NK-92 treated with Interleukin-12 subunit alpha and Interleukin-12 subunit beta, amount 100 ng/mL, for 24 hours (cell line): ENCODE results near the gene TPRN.
A peak's percentile ranks its signal among the peaks of the same experiment; 100 is the strongest.
"Not testable (repeated sequence)": the region's sequence is repeated elsewhere in the genome, so short reads cannot be mapped to it uniquely, and the experiment has no call there.

Source experiments
- DNase-seq: peaks from one replicate; lab custom pipeline; 2025; lab: John Stamatoyannopoulos, UW

Gene TPRN, protein sequence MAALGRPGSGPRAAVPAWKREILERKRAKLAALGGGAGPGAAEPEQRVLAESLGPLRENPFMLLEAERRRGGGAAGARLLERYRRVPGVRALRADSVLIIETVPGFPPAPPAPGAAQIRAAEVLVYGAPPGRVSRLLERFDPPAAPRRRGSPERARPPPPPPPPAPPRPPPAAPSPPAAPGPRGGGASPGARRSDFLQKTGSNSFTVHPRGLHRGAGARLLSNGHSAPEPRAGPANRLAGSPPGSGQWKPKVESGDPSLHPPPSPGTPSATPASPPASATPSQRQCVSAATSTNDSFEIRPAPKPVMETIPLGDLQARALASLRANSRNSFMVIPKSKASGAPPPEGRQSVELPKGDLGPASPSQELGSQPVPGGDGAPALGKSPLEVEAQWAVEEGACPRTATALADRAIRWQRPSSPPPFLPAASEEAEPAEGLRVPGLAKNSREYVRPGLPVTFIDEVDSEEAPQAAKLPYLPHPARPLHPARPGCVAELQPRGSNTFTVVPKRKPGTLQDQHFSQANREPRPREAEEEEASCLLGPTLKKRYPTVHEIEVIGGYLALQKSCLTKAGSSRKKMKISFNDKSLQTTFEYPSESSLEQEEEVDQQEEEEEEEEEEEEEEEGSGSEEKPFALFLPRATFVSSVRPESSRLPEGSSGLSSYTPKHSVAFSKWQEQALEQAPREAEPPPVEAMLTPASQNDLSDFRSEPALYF

DNA sequence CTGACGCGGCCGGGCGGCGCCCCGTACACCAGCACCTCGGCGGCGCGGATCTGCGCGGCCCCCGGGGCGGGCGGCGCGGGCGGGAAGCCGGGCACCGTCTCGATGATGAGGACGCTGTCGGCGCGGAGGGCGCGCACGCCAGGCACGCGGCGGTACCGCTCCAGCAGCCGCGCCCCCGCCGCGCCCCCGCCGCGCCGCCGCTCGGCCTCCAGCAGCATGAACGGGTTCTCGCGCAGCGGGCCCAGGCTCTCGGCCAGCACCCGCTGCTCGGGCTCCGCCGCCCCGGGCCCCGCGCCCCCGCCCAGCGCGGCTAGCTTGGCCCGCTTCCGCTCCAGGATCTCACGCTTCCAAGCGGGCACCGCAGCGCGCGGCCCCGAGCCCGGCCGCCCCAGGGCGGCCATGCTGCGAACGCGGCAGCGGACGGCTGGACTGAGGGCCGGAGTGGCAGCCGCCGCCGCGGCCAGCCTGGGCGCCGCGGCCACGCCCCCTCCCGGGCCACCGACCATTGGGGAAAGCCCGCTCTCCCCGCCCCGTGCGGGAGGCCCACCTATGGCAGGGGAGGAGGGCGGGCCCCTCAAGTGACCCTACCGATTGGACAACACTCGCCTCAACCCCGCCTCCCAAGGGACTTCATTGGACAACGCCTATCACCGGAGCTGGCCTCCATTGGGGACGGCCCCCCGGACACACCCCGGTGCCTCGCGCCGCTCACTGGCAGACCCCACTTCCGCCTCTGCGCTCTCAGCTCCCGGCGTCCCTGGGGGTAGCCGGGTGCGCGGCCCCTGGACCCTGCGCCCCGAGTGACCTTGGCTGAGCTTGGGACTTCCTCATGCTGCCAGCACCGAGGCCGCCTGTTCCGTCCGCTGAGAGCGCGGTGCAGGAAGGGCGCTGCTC, at the start of gene TPRN:
TPRN (minus strand) TSS at position 431 of the 894 bp plus-strand sequence; CDS start at position 401, 30 bp downstream.
- peak; percentile 97 for DNase-seq

DNA sequence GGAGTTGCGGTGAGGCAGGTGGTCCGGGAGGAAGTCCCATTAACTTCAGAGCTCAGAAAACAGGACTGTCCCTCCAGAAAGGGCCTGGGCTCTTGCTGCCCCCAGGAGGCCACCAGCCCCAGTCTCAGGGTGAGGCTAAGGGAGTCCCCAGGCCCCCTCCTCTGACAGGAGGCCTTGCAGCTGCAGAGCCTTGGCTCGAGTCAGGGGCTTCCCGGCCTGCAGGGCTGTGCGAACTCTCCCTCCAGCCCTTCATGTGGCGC, 47.3 kb upstream of the TPRN start:
- no peak for DNase-seq

DNA sequence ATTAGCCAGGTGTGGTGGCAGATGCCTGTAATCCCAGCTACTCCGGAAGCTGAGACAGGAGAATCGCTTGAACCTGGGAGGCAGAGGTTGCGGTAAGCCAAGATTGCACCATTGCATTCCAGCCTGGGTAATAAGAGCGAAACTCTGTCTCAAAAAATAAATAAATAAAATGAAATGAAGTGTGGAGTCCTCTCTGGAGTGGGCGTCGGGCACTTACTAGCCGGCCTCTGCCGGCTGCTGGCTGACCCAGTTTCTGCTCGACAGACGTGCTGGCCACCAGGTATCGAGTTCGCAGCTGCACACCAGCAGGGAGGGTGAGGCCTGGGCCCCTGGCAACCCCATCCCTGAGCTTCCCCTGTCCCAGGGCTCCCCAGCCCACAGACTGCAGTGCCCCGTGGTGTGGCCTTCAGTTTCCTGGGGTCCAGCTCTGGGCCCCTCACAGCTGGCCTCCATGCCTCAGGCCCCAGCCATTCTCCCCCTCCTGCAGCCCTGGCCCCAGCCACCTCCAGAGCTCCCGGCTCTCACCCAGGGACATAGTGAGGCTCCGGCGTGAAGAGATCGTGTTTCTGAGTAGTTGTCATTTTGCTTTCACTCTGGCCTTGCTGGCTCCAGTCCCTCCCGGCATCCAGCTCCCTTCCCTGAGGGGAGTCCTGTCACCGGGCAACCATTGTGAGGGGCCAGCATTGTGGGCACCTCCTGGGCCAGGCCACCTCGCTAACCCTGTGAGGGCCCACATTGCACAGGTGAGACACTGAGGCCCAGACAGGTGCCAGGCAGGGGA, 46.8 kb upstream of the TPRN start:
- no peak for DNase-seq

DNA sequence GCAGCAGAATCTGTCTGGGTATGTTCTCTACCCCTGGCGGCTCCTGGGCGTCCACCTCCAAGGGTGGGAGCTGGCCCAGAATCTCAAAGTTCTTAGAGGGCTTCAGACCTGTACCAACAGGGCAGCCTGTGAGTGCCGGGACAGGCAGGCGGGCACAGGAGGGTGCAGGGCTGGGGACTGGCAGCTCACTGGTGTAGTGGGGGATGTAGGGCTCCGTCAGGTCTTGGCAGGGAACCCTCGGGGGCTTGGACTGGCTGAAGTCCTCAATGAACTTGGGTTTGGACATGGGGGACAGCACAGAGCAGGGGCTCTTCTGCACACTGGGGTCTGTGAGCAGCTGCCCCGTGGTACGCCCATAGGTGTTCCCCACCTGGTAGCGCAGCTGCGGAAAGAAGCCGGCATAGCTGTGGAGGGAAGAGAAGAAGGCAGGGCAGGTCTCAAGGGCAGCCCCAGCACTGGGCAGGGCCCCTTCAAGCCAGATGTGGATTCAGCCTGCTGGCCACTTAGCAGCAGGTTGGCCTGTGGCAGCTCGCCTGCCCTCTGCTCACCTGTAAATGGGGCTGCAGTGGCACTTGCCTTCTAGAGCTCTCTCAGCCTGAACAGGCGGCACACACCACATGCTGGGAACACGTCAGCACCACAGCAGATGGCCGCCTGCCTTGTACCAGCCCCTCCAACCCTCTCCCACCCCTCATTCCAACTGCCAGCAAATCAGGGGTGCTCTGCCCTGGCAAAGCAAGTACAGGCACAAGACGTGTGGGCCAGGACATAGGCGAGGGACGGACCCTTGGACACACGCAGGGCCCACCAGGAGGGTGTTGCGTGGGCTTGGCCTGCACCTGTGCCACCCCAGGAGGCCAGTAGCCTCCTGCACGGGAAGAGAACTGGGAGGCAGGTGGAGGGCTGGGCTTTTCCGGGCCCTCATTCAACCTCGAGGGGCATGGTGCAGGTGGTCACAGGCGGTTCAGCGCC, 45.2 kb upstream of the TPRN start:
- DNase-seq = no peak

DNA sequence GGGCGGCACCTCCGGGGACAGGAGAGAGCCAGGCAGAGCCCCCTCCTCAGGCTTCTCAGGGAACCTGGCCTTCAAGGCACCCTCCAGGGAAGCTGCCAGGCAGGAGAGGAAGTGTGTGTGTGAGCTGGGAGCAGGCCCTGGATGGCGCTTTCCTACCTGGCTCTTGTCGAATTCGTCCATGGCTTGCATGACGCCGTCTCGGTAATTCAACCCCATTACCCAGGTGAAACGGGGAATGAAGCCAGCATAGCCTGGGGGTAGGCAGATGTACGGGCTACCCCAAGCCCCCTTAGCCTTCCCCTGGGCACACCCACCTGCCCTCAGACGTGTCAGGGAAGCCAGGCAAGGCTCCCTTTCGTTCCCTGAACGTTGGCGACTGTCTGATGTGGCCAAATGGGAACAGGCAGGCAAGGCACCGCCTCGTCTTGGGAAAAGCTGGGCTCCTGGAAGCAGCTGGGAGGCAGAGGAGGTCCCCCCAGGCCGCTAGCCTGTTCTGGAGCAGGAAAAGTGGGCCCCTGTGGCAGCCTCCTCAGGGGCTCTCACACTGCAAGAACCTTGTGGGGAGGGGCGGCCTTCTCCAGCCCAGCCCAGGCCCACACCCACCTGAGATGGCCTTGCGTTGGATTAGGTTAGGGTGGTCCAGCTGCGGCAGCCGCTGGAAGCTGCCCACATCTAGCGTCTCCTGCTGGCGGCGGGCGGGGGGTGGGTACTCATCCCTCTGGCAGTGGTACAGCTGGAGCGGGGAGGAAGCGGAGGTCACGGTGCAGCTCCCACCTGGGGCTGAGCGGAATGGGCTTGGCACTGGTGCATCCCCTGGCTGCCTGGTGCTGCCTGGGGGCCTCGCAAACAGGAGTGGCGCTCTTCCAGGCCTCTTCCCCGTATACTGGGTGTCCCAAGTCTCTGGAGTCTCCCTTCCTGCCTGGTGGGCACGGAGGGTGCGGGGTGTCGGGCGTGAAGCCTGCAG, 44.2 kb upstream of the TPRN start:
- no peak for DNase-seq

DNA sequence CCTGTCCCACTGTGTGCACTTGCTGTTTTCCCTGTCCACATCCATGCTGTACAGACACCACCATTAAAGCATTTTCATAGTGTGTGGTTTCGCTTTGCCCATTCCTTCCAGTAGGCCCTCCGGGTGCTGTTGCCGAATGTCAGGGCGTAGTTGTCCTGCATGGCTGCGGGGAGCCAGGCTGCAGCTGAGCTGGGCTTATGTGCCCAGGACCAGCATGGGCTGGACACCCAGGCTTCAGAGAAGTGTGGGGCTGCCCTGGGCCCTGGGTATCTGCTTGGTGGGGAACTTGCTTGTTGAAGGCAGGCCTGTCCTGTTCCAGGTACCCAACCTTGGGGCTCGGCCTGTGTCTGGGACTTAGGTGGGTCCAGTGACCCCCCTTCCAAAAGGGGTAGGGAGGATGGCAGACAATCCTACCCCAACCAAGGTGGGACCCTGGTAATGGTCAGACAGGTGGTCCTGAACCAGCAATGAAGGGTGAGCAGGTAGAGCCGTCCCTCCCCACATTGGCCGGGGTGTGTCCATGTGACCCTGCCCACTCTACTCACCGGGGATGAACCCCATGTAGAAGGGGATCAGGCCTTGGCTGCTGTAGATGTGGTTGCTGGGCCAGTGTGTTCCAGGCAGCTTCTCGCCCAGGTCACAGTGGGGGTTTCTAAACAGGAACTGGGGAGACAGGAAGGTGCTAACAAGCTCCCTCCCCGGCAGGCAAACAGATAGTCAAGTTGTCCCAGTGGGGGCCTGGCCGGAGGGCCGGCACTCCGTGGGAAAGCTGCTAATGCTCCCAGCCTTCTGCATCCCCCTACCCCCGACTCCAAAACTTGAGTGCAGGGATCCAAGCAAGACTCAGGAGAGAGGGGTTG, 43.3 kb upstream of the TPRN start:
- no peak for DNase-seq

DNA sequence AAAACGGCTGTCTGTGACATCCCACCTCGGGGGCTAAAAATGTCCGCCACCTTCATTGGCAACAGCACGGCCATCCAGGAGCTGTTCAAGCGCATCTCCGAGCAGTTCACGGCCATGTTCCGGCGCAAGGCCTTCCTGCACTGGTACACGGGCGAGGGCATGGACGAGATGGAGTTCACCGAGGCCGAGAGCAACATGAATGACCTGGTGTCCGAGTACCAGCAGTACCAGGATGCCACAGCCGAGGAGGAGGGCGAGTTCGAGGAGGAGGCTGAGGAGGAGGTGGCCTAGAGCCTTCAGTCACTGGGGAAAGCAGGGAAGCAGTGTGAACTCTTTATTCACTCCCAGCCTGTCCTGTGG, 42.7 kb upstream of the TPRN start:
- DNase-seq = not testable (repeated sequence)

DNA sequence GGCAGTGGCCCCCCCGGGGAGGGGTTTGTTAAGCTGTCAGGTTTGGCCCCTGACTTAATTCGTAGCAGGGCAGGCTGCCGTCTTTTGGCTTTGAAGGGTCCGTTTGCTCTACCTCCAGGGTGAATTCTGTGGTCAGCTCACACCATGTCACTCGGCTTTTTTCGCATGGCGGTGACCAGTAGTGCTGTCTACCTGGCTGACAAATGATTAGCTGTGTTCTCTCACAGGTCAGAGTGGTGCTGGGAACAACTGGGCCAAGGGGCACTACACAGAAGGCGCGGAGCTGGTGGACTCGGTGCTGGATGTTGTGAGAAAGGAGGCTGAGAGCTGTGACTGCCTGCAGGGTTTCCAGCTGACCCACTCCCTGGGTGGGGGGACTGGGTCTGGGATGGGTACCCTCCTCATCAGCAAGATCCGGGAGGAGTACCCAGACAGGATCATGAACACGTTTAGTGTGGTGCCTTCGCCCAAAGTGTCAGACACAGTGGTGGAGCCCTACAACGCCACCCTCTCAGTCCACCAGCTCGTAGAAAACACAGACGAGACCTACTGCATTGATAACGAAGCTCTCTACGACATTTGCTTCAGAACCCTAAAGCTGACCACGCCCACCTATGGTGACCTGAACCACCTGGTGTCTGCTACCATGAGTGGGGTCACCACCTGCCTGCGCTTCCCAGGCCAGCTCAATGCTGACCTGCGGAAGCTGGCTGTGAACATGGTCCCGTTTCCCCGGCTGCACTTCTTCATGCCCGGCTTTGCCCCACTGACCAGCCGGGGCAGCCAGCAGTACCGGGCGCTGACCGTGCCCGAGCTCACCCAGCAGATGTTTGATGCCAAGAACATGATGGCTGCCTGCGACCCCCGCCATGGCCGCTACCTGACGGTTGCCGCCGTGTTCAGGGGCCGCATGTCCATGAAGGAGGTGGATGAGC, 42.0 kb upstream of the TPRN start:
- no peak for DNase-seq

DNA sequence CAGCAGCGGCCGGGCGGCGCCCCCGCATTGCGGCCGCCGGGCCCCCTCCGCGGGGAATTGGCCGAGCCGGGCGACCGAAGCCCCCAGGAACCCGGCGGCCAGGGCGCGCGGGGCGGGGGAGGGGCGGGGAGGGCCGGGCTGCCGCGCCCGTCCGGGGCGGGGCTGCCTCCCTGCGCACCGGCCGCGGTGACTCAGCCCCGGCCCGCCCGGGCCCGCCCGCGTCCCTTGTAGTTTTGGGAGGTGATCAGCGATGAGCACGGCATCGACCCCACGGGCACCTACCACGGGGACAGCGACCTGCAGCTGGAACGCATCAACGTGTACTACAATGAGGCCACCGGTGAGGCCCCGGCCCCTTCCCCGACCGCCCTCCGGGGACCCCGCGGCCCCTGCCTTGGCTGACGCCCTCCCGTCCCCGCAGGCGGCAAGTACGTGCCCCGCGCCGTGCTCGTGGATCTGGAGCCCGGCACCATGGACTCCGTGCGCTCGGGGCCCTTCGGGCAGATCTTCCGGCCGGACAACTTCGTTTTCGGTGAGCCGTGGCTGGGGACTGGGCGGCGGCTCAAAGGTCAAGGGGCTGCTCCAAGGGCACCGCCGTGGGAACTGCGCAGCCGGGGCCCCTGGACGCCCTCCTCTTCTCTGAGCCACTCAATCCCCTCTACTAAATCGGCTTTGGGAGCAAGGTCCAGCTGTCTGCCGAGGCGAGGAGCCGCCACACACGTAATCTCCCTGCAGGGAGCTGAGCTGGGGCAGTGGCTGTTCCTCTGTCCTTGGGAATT, 41.1 kb upstream of the TPRN start:
- peak; percentile 71 for DNase-seq

DNA sequence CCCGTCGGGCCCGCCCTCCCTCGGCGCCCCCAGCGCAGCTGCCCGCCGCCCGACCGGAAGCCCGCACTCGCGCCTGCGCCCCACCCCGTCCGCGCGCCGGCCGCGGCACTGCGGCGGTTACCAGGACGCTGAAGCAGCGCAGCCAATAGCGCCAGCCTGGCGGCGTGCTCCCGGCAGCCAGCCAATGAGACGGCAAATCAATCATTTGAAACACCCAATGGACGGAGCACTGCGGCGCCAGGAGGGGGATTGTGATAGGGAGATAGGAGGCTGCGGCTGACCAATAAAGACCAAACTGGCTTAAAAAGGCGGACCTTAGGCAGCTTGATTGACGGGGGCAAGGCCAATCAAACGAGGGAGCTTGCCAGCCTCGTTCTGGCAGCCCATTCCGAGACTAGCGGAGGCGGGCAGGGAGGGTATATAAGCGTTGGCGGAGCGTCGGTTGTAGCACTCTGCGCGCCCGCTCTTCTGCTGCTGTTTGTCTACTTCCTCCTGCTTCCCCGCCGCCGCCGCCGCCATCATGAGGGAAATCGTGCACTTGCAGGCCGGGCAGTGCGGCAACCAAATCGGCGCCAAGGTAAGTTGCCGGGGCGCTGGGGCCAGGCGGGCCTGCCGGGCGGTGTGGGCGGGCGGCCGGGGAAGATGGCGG, 40.4 kb upstream of the TPRN start, which contains the start of gene TUBB4B:
TUBB4B (plus strand) TSS at position 447 of the 649 bp plus-strand sequence; CDS start at position 521, 74 bp downstream.
- DNase-seq = peak; percentile 96

DNA sequence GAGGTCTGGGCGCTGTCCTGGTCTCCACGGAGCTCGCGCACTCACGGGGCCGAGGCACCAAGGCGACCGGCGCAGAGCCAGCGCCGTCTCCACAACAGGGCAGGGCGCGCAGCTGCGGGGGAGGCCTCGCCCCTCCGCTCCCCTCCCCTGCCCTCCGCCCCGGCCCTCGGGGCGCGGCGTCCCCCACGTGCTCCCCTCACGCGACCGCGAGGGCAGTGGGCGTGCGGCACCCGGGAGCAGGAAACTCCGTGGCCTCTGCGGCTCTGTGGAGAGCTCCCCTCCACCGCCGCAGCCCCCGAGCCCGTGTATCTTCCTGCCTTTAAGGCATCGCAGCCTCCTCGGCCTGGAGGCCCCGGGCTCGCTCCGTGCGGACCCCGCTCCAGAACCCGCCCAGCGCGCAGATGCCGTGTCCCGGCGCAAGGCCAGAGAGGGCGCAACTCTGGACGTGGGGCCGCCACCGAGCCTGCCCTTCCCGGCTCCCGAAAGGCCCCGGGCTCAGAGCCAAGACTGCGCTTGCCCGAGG, 39.8 kb upstream of the TPRN start:
- DNase-seq = no peak

DNA sequence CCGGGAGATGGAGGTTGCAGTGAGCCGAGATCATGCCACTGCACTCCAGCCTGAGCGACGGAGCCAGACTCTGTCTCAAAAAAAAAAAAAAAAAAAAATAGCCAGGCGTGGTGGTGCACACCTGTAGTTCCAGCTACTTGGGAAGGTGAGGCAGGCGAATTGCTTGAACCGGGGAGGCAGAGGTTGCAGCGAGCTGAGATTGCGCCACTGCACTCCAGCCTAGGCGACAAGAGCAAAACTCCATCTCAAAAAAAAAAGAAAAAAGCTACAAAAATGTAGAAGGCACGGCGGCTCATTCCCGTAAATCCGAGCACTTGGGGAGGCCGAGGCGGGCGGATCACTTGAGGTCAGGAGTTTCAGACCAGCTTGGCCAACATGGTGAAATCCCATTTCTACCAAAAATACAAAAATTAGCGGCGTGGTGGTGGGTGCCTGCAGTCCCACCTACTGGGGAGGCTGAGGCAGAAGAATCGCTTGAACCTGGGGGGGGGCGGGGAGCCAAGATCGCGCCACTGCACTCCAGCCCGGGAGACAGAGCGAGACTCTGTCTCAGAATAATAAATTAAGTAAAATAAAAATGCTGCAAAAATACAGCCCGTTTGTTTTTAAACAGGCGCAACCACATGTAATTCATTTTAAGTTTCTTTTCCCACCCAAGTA, 39.1 kb upstream of the TPRN start:
- DNase-seq = not testable (repeated sequence)

DNA sequence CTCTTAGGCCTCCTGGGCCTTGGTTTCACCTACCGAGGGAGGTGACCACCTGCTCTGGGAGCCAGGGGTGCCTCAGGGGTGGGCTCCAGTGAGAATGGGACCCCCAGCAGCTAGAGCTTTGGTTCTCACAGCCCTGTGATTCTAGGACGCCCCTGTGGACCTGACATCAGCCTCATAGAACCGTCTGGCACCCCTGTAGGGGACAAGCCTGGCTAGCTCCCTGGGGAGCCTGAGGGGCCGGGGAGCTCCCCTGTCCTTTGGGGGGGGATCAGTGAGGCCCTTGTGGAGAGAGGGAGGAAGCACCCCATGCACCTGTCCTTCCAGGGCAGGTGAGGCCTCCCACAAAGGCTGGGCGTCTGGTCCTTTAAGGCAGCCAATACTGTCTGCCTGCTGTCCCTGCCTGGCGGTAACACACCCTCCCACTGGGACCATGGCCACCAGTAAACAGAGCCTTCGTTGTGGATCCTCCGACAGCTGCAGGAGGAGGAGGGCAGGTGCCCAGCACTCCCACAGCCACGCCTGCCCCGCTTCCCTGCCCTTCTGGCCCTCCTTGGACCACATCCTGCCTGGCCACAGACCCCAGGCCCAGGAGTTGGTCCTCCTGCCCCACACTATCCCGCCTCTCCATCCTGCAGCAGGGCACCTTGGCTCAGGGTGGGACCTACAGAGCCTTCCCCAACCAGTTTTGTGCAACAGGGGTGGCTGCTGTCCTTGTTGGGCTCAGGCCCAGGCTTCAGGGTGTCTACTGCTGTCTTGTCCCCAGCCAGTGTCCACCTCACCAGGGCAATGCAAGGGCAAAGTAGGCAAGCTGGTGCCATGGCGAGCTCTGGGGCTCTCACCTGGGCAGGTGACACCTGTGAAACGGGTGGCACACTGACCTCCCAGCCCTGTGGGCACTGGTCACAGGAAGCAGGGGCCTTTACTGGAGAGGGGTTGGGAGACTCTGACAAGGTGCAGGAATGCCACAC, 37.5 kb upstream of the TPRN start:
- no peak for DNase-seq

DNA sequence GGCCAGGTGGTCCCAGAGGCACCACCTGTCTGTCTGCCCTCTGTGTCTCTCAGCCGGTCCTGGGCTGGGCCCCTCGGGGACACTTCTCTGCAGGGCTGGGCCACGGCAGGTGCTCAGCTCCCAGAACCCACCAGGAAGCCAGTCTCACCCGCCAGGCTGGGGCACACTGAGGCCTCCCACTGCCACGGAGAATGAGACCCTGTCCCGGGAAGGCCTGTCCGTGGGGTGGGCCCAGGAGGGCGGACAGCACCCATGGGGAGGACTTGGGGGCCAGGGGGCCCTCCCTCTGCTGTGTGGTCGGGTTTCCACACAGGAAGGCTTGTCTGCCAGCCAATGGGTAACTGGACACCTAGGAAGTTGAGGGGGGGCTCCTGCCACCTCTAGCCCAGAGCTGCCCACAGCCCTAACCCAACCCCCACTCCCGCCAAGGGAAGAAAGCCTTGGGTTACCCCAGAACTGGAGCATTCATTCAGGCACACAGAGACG, 36.4 kb upstream of the TPRN start:
- no peak for DNase-seq
